RWPE2 (cell line): Measurements from ENCODE around the gene CPNE6.
A peak's percentile ranks its signal among the peaks of the same experiment; 100 is the strongest.

Source experiments
- ATAC-seq: fragments of 200-7000 bp; cut with Tn5 transposase; 3 replicates; pipeline ENCODE4 v1.9.1; 2021; ENCODE audit warnings: low read depth
- DNase-seq: peaks from one replicate; pipeline ENCODE4 v3.0.0-alpha.2; 2020; ENCODE audit warnings: low spot score
- H3K27ac ChIP-seq: fragments of 450-650 bp; 2 replicates; pipeline ENCODE4 v1.5.1; 2017; ENCODE audit warnings: mild to moderate bottlenecking; ENCODE audit not compliant: poor library complexity, severe bottlenecking
- H3K27me3 ChIP-seq: fragments of 250-450 bp; sonication (Bioruptor Pico); 2 replicates; pipeline ENCODE4 v1.5.1; 2021; ENCODE audit warnings: mild to moderate bottlenecking, moderate library complexity; ENCODE audit not compliant: insufficient read depth, poor library complexity, severe bottlenecking
- H3K36me3 ChIP-seq: fragments of 250-450 bp; sonication (Bioruptor Pico); 2 replicates; pipeline ENCODE4 v1.5.1; 2020; ENCODE audit warnings: low read depth, mild to moderate bottlenecking, moderate library complexity
- H3K4me1 ChIP-seq: fragments of 250-450 bp; sonication (Bioruptor Pico); 2 replicates; pipeline ENCODE4 v1.5.1; 2021; ENCODE audit warnings: mild to moderate bottlenecking, moderate library complexity; ENCODE audit not compliant: insufficient read depth, poor library complexity, severe bottlenecking
- H3K4me3 ChIP-seq: fragments of 250-450 bp; sonication (Bioruptor Pico); 2 replicates; pipeline ENCODE4 v1.5.1; 2021; ENCODE audit warnings: mild to moderate bottlenecking, moderate library complexity; ENCODE audit not compliant: severe bottlenecking
- H3K9me3 ChIP-seq: fragments of 250-450 bp; sonication (Bioruptor Pico); 2 replicates; pipeline ENCODE4 v1.5.1; 2021; ENCODE audit warnings: mild to moderate bottlenecking, moderate library complexity; ENCODE audit not compliant: severe bottlenecking
- CTCF ChIP-seq: fragments of 450-650 bp; IDR thresholded peaks from one replicate; pipeline ENCODE4 v1.5.1; 2017; ENCODE audit warnings: mild to moderate bottlenecking, moderate library complexity; ENCODE audit not compliant: poor library complexity, severe bottlenecking

CPNE6 gene

GRCh38 chr14:24094841-24095270 lies 23.5 kb downstream of the CPNE6 start:
- peak overlapping the region; percentile 55 for H3K27ac ChIP-seq
- no peak; the same call in 2 of the 3 replicates for ATAC-seq
- no peaks in the 10 kb centered on the region for H3K27me3 ChIP-seq
- peak overlapping the region; percentile 88 for H3K4me3 ChIP-seq
- TF ChIP-seq CTCF, result no peak
- no peak for DNase-seq
- no peaks in the 10 kb centered on the region for H3K9me3 ChIP-seq
- H3K36me3 ChIP-seq, result peaks cover 43% of the 10 kb centered on the region
- peaks cover 15% of the 10 kb centered on the region for H3K4me1 ChIP-seq

- H3K27ac ChIP-seq, result peak overlapping the region; percentile 55
- peaks cover 15% of the 10 kb centered on the region for H3K4me1 ChIP-seq
- no peaks in the 10 kb centered on the region for H3K27me3 ChIP-seq
- peak overlapping the region; percentile 88 for H3K4me3 ChIP-seq
- no peak for DNase-seq
- H3K36me3 ChIP-seq, result peaks cover 49% of the 10 kb centered on the region
- no peak for ATAC-seq
- H3K9me3 ChIP-seq, result no peaks in the 10 kb centered on the region
- no peak for TF ChIP-seq CTCF
Measured at GRCh38 chr14:24095271-24096068, 24.1 kb downstream of the CPNE6 start.

- DNase-seq (no peak), ATAC-seq (no peak)
- TF ChIP-seq CTCF, result no peak
- H3K4me1 ChIP-seq, result peaks cover 15% of the 10 kb centered on the region
- H3K36me3 ChIP-seq, result peaks cover 61% of the 10 kb centered on the region
- no peaks in the 10 kb centered on the region for H3K9me3 ChIP-seq
- no peak overlapping the region for H3K27ac ChIP-seq
- no peak overlapping the region for H3K4me3 ChIP-seq
- H3K27me3 ChIP-seq, result no peaks in the 10 kb centered on the region
Measured at GRCh38 chr14:24096545-24097181, 25.3 kb downstream of the CPNE6 start.

- ATAC-seq, result no peak
- Histone ChIP-seq H3K27me3 (no peaks in the 10 kb centered on the region), H3K9me3 (no peaks in the 10 kb centered on the region), H3K27ac (no peak overlapping the region), H3K36me3 (peaks cover 76% of the 10 kb centered on the region), H3K4me1 (peaks cover 10% of the 10 kb centered on the region), H3K4me3 (no peak overlapping the region)
- TF ChIP-seq CTCF, result no peak
- DNase-seq, result no peak
Measured at GRCh38 chr14:24098229-24098926, 27.0 kb downstream of the CPNE6 start.
